HEK293 (cell line): ENCODE results near the gene CERS4.
A peak's percentile ranks its signal among the peaks of the same experiment; 100 is the strongest.

Source experiments
- ATF2 ChIP-seq: fragments of 450-650 bp; formaldehyde crosslinking; IDR thresholded peaks from 2 replicates; pipeline ENCODE4 v1.5.1; 2016; ENCODE audit warnings: missing biosample characterization, missing genetic modification characterization, low read depth
- BCL11B ChIP-seq: fragments of 450-650 bp; formaldehyde crosslinking; IDR thresholded peaks from 2 replicates; pipeline ENCODE4 v1.5.1; 2016; ENCODE audit warnings: low read depth, missing biosample characterization, missing genetic modification characterization
- ELK4 ChIP-seq: IDR thresholded peaks from 2 replicates; pipeline ENCODE4 v1.6.1; 2011; ENCODE audit warnings: mild to moderate bottlenecking, low read depth, low read length, borderline replicate concordance
- FEZF1 ChIP-seq: fragments of 450-650 bp; formaldehyde crosslinking; IDR thresholded peaks from 2 replicates; pipeline ENCODE4 v1.5.1; 2016; ENCODE audit warnings: missing biosample characterization, missing genetic modification characterization
- IKZF3 ChIP-seq: fragments of 450-650 bp; IDR thresholded peaks from 2 replicates; pipeline ENCODE4 v1.5.0; 2018; ENCODE audit warnings: missing biosample characterization, mild to moderate bottlenecking, missing genetic modification characterization, moderate library complexity
- KLF1 ChIP-seq: fragments of 450-650 bp; formaldehyde crosslinking; IDR thresholded peaks from 2 replicates; pipeline ENCODE4 v1.5.1; 2016; ENCODE audit warnings: missing biosample characterization, missing genetic modification characterization
- MEIS1 ChIP-seq: sonication (generic); formaldehyde crosslinking; IDR thresholded peaks from 2 replicates; pipeline ENCODE4 v1.8.1; 2022; ENCODE audit warnings: missing genetic modification reagents, mild to moderate bottlenecking, borderline replicate concordance
- YY1 ChIP-seq: fragments of 450-650 bp; formaldehyde crosslinking; IDR thresholded peaks from 2 replicates; pipeline ENCODE4 v1.5.1; 2018; ENCODE audit warnings: missing biosample characterization, missing genetic modification characterization
- ZBTB21 ChIP-seq: fragments of 450-650 bp; formaldehyde crosslinking; IDR thresholded peaks from 2 replicates; pipeline ENCODE4 v1.5.1; 2017; ENCODE audit warnings: missing biosample characterization, missing genetic modification characterization
- ZFP3 ChIP-seq: fragments of 450-650 bp; formaldehyde crosslinking; IDR thresholded peaks from 2 replicates; pipeline ENCODE4 v1.5.1; 2016; ENCODE audit warnings: low read depth, missing biosample characterization, missing genetic modification characterization
- ZFP69B ChIP-seq: fragments of 450-650 bp; formaldehyde crosslinking; IDR thresholded peaks from 2 replicates; pipeline ENCODE4 v1.5.1; 2016; ENCODE audit warnings: missing biosample characterization, missing genetic modification characterization
- ZNF10 ChIP-seq: fragments of 450-650 bp; formaldehyde crosslinking; IDR thresholded peaks from 2 replicates; pipeline ENCODE4 v1.5.1; 2017; ENCODE audit warnings: missing biosample characterization, missing genetic modification characterization
- ZNF18 ChIP-seq: fragments of 450-650 bp; formaldehyde crosslinking; IDR thresholded peaks from 2 replicates; pipeline ENCODE4 v1.5.1; 2016; ENCODE audit warnings: missing biosample characterization, missing genetic modification characterization
- ZNF266 ChIP-seq: fragments of 450-650 bp; formaldehyde crosslinking; IDR thresholded peaks from 2 replicates; pipeline ENCODE4 v1.5.1; 2016; ENCODE audit warnings: missing biosample characterization, missing genetic modification characterization, low read depth
- ZNF324 ChIP-seq: fragments of 450-650 bp; formaldehyde crosslinking; IDR thresholded peaks from 2 replicates; pipeline ENCODE4 v1.5.1; 2016; ENCODE audit warnings: missing biosample characterization, missing genetic modification characterization
- ZNF341 ChIP-seq: fragments of 450-650 bp; formaldehyde crosslinking; IDR thresholded peaks from 2 replicates; pipeline ENCODE4; 2016; ENCODE audit warnings: low read depth, missing biosample characterization, missing genetic modification characterization
- ZNF354C ChIP-seq: fragments of 450-650 bp; formaldehyde crosslinking; IDR thresholded peaks from 2 replicates; pipeline ENCODE4 v1.5.1; 2016; ENCODE audit warnings: missing biosample characterization, missing genetic modification characterization, low read depth, borderline replicate concordance
- ZNF398 ChIP-seq: fragments of 450-650 bp; formaldehyde crosslinking; IDR thresholded peaks from 2 replicates; pipeline ENCODE4 v1.5.1; 2017; ENCODE audit warnings: missing biosample characterization, missing genetic modification characterization
- ZNF426 ChIP-seq: fragments of 450-650 bp; formaldehyde crosslinking; IDR thresholded peaks from 2 replicates; pipeline ENCODE4 v1.5.1; 2017; ENCODE audit warnings: missing biosample characterization, missing genetic modification characterization, mild to moderate bottlenecking, inconsistent platforms, moderate library complexity
- ZNF561 ChIP-seq: fragments of 450-650 bp; IDR thresholded peaks from 2 replicates; pipeline ENCODE4 v1.5.1; 2018; ENCODE audit warnings: missing biosample characterization, missing genetic modification characterization, borderline replicate concordance
- ZNF580 ChIP-seq: fragments of 450-650 bp; formaldehyde crosslinking; IDR thresholded peaks from 2 replicates; pipeline ENCODE4 v1.5.1; 2016; ENCODE audit warnings: missing biosample characterization, missing genetic modification characterization
- ZNF596 ChIP-seq: fragments of 450-650 bp; IDR thresholded peaks from 2 replicates; pipeline ENCODE4 v1.5.0; 2018; ENCODE audit warnings: missing biosample characterization, mild to moderate bottlenecking, missing genetic modification characterization, moderate library complexity
- ZNF610 ChIP-seq: fragments of 450-650 bp; formaldehyde crosslinking; IDR thresholded peaks from 2 replicates; pipeline ENCODE4 v1.5.1; 2016; ENCODE audit warnings: missing biosample characterization, missing genetic modification characterization, borderline replicate concordance
- ZNF623 ChIP-seq: fragments of 450-650 bp; formaldehyde crosslinking; IDR thresholded peaks from 2 replicates; pipeline ENCODE4 v1.5.1; 2016; ENCODE audit warnings: missing biosample characterization, missing genetic modification characterization
- ZNF664 ChIP-seq: fragments of 450-650 bp; formaldehyde crosslinking; IDR thresholded peaks from 2 replicates; pipeline ENCODE4 v1.5.1; 2016; ENCODE audit warnings: missing biosample characterization, missing genetic modification characterization
- ZNF670 ChIP-seq: fragments of 450-650 bp; formaldehyde crosslinking; IDR thresholded peaks from 2 replicates; pipeline ENCODE4 v1.5.1; 2016; ENCODE audit warnings: missing biosample characterization, missing genetic modification characterization, low read depth
- ZNF692 ChIP-seq: fragments of 450-650 bp; formaldehyde crosslinking; IDR thresholded peaks from 2 replicates; pipeline ENCODE4 v1.5.1; 2016; ENCODE audit warnings: missing biosample characterization, missing genetic modification characterization
- ZNF707 ChIP-seq: fragments of 450-650 bp; formaldehyde crosslinking; IDR thresholded peaks from 2 replicates; pipeline ENCODE4 v1.5.1; 2016; ENCODE audit warnings: missing biosample characterization, missing genetic modification characterization
- ZNF843 ChIP-seq: fragments of 450-650 bp; formaldehyde crosslinking; IDR thresholded peaks from 2 replicates; pipeline ENCODE4 v1.5.1; 2016; ENCODE audit warnings: missing biosample characterization, missing genetic modification characterization

Gene CERS4

GRCh38 chr19:8240274-8241229 is 31.4 kb downstream of the CERS4 start (continued):
- TF ChIP-seq ZNF610 (tag by site-specific recombination) (peak; percentile 51; the same call in 1 of the 2 replicates), ZFP69B (tag by site-specific recombination) (peak; percentile 94), ZNF10 (tag by site-specific recombination) (no peak; the same call in 1 of the 2 replicates), ZNF623 (peak; percentile 39), ZNF580 (tag by site-specific recombination) (peak; percentile 29; the same call in 1 of the 2 replicates), ZNF707 (tag by site-specific recombination) (0 out of 2 replicates have a peak, but pooled peaks have one; percentile 36), ZNF324 (tag by site-specific recombination) (peak; percentile 98), ZFP3 (tag by site-specific recombination) (no peak), MEIS1 (CRISPR knock-in tag) (no peak), ZNF266 (tag by site-specific recombination) (no peak), ZNF692 (peak; percentile 95), ZNF18 (tag by site-specific recombination) (no peak; the same call in none of the 2 replicates), ZNF398 (tag by site-specific recombination) (peak; percentile 98), BCL11B (tag by site-specific recombination) (no peak), ZNF670 (no peak), ZNF341 (tag by site-specific recombination) (peak; percentile 73), ATF2 (no peak), ZNF561 (tag by site-specific recombination) (peak; percentile 49; the same call in 1 of the 2 replicates), ZNF426 (tag by site-specific recombination) (no peak), ZNF596 (tag by site-specific recombination) (no peak), ELK4 (no peak), ZBTB21 (peak; percentile 84), IKZF3 (tag by site-specific recombination) (0 out of 2 replicates have a peak, but pooled peaks have one; percentile 32), YY1 (tag by site-specific recombination) (no peak), KLF1 (tag by site-specific recombination) (peak; percentile 95), ZNF843 (tag by site-specific recombination) (peak; percentile 69; the same call in 1 of the 2 replicates), FEZF1 (tag by site-specific recombination) (no peak), ZNF354C (tag by site-specific recombination) (peak; percentile 54; the same call in 1 of the 2 replicates), ZNF664 (tag by site-specific recombination) (0 out of 2 replicates have a peak, but pooled peaks have one; percentile 37)
